CD4-positive, alpha-beta T cell (primary cell): Measurements from ENCODE around the gene NUP188. TPM values are rescaled to one million over a fixed set of nuclear protein-coding genes. Genes with fewer than 3 reads are reported as not detected.

Experiments used
- ATAC-seq: fragments of 200-7000 bp; cut with Tn5 transposase; one replicate; pipeline ENCODE4 v1.10.0; 2022; ENCODE audit warnings: mild to moderate bottlenecking; ENCODE audit not compliant: poor library complexity
- CTCF ChIA-PET: fragments of 350-600 bp; sonication (Branson Sonifier 250); formaldehyde crosslinking; loops from one replicate; lab custom pipeline; 2021; ENCODE audit warnings: antibody characterized with exemption, inconsistent platforms; lab: Charles Lee
- POLR2A ChIA-PET: fragments of 350-600 bp; sonication (Branson Sonifier 250); formaldehyde crosslinking; loops from one replicate; lab custom pipeline; 2021; ENCODE audit warnings: antibody characterized with exemption, inconsistent platforms; lab: Charles Lee
- DNase-seq, 14 experiments: peaks; one replicate each; pipeline ENCODE4 v3.0.0-alpha.2; 2013 to 2020; ENCODE audit warnings: mixed read lengths in 2 of 14
- H3K27ac ChIP-seq, 2 donors: one replicate each; pipeline versions ENCODE4 v1.5.1 to v1.7.0; 2013; ENCODE audit warnings: low read length in 2 of 2, low read depth in 1 of 2, mild to moderate bottlenecking in 1 of 2
- H3K27me3 ChIP-seq, 2 experiments: 1 replicate in 1 of 2; 2 replicates in 1 of 2; pipeline versions ENCODE4 v1.6.1 to v1.7.0; 2013; ENCODE audit warnings: low read length in 2 of 2, control low read depth in 1 of 2, mild to moderate bottlenecking in 1 of 2, moderate library complexity in 1 of 2; ENCODE audit not compliant: insufficient read depth in 2 of 2, control insufficient read depth in 1 of 2
- H3K36me3 ChIP-seq: one replicate; pipeline ENCODE4 v1.6.1; 2013; ENCODE audit warnings: low read length, control low read depth; ENCODE audit not compliant: insufficient read depth
- H3K4me1 ChIP-seq: one replicate; pipeline ENCODE4 v1.6.1; 2013; ENCODE audit warnings: low read length, control low read depth; ENCODE audit not compliant: insufficient read depth
- H3K4me3 ChIP-seq: one replicate; pipeline ENCODE4 v1.5.1; 2013; ENCODE audit warnings: mild to moderate bottlenecking, low read length, moderate library complexity
- H3K9me3 ChIP-seq, 2 experiments: 1 replicate in 1 of 2; 2 replicates in 1 of 2; pipeline versions ENCODE4 v1.6.1 to v1.7.0; 2013; ENCODE audit warnings: low read length in 2 of 2, mild to moderate bottlenecking in 2 of 2, control low read depth in 1 of 2, moderate library complexity in 1 of 2; ENCODE audit not compliant: control insufficient read depth in 1 of 2, insufficient read depth in 1 of 2
- H3K27ac Mint-ChIP-seq: one replicate; pipeline ENCODE4 v1.8.0; 2020; ENCODE audit warnings: mixed read lengths
- H3K27me3 Mint-ChIP-seq: one replicate; pipeline ENCODE4 v1.8.0; 2021; ENCODE audit warnings: mixed read lengths
- H3K36me3 Mint-ChIP-seq: one replicate; pipeline ENCODE4 v1.8.0; 2021; ENCODE audit warnings: low read depth, mixed read lengths
- H3K4me1 Mint-ChIP-seq: one replicate; pipeline ENCODE4 v1.8.0; 2021; ENCODE audit warnings: low read depth, mixed read lengths
- H3K4me3 Mint-ChIP-seq: one replicate; pipeline ENCODE4 v1.8.0; 2020; ENCODE audit warnings: mild to moderate bottlenecking, mixed read lengths
- H3K9me3 Mint-ChIP-seq: one replicate; pipeline ENCODE4 v1.8.0; 2020; ENCODE audit warnings: mixed read lengths
- intact Hi-C, 2 experiments: fragments of 100-400 bp; cut with DNase I in 1 of 2; cut with micrococcal nuclease in 1 of 2; formaldehyde crosslinking; loops; one replicate each; pipeline versions ENCODE4 v1.15.1 to v1.9.0; 2023 to 2025; cut with DNase I, micrococcal nuclease
- total RNA-seq, 174 experiments: library from RNA in 2 of 174; stranded (reverse) in 2 of 174; gene quantifications; one replicate each; pipeline ENCODE4 v1.2.3 and lab custom pipeline; 2021 to 2026
- TF ChIP-seq, protein P1 (sequence below): fragments of 200-600 bp; IDR thresholded peaks from one replicate; pipeline ENCODE4 v1.8.0; 2022; ENCODE audit warnings: antibody characterized with exemption, mild to moderate bottlenecking

Gene NUP188
- total RNA-seq, 2 experiments from 2014 or later = 43.0 to 43.9 TPM

DNA sequence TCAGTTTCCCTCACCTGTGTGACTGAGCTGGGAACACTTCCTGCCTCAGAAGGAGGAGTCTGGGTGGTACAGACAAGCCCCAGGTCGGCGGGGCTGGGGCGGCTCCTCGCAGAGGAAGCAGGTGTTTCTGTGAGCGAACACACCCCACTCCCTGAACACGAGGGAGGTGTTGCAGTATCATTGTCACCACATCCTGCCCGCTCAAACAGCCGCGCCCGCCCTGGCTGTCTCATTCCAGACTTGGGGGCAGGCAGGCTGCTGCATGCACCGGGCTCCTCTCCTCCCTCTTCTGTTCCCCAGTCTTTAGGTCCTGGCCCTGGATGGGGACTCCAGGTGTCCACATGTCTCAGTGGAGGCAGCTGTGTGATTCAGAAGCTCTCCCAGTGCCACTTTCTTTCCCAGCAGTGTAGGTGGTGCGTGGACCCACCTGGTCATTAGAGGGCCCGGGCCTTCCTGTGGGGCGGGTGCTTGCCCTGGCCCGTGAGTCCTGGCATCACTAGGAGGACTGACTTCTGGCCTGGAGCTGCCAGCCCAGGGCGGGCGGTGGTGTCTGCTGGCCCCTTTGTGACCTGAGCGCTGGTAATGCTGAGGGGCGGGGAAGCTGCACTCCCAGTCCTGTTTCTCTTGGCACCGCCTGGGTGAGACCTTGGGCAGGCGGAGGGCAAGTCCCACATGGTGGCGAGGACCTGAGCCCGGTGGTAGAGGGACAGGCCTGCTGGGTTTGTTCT, 45.0 kb upstream of the NUP188 start:
- Mint-ChIP-seq H3K36me3 (peaks cover 37% of the 10 kb centered on the region), H3K4me3 (peak overlapping the region; percentile 81), H3K27ac (peak overlapping the region; percentile 95), H3K9me3 (no peaks in the 10 kb centered on the region), H3K27me3 (no peaks in the 10 kb centered on the region), H3K4me1 (peaks cover 74% of the 10 kb centered on the region)
- peak; percentile 93 for ATAC-seq
- ChIA-PET CTCF (interaction anchor here (1.1 kb wide), 1 partner anchor 26 kb away, joined by 3 read pairs; no protein-coding TSS in a partner anchor), POLR2A (interaction anchor here (0.7 to 4.3 kb wide), 16 partner anchors 9 to 398 kb away, joined by 3 to 35 read pairs (median 3); partner anchors contain the start of genes ENDOG, KYAT1, LRRC8A and MIGA2)
- intact Hi-C loops = loop anchor here (1.0 to 2.0 kb wide), 3 partner anchors 20 to 84 kb away; partner anchors contain the start of genes LRRC8A (in 2 of the 2) and ENDOG (in 1 of the 2)
- Histone ChIP-seq H3K4me1 (peaks cover 82% of the 10 kb centered on the region), H3K36me3 (peaks cover 11% of the 10 kb centered on the region), H3K4me3 (peak overlapping the region; percentile 45), H3K27ac (peak overlapping the region; percentile 95 to 96), H3K27me3 (no peaks in the 10 kb centered on the region), H3K9me3 (no peaks in the 10 kb centered on the region)
- TF ChIP-seq, protein P1, sequence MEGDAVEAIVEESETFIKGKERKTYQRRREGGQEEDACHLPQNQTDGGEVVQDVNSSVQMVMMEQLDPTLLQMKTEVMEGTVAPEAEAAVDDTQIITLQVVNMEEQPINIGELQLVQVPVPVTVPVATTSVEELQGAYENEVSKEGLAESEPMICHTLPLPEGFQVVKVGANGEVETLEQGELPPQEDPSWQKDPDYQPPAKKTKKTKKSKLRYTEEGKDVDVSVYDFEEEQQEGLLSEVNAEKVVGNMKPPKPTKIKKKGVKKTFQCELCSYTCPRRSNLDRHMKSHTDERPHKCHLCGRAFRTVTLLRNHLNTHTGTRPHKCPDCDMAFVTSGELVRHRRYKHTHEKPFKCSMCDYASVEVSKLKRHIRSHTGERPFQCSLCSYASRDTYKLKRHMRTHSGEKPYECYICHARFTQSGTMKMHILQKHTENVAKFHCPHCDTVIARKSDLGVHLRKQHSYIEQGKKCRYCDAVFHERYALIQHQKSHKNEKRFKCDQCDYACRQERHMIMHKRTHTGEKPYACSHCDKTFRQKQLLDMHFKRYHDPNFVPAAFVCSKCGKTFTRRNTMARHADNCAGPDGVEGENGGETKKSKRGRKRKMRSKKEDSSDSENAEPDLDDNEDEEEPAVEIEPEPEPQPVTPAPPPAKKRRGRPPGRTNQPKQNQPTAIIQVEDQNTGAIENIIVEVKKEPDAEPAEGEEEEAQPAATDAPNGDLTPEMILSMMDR = no peak
- peak; percentile 79 to 95 (median 90) for DNase-seq

DNA sequence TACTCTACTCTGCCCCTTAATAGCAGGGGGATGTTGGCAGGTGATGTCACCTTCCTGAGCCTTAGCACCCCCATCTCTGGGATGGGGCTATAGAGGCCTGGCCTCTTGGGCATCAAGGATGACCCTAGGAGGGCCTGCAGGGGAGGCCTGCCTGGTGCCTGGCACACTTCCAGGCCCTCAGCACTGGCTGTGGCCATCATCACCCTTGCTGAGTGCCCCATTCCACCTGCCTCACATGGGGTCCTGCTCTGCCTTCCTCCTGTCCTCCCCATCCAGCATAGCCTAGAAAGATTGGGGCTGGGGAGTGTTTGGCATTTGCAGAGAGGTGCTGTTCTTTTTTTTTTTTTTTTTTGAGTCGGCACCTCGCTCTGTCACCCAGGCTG, 44.4 kb upstream of the NUP188 start:
- H3K4me1 ChIP-seq = peaks cover 77% of the 10 kb centered on the region
- ATAC-seq (no peak), DNase-seq (no peak)
- H3K27ac ChIP-seq = peak overlapping the region; percentile 95 to 96
- Mint-ChIP-seq H3K27me3 (no peaks in the 10 kb centered on the region), H3K9me3 (no peaks in the 10 kb centered on the region), H3K4me3 (peak overlapping the region; percentile 81), H3K27ac (peak overlapping the region; percentile 95), H3K36me3 (peaks cover 38% of the 10 kb centered on the region), H3K4me1 (peaks cover 71% of the 10 kb centered on the region)
- TF ChIP-seq, protein P1 = no peak
- H3K9me3 ChIP-seq = no peaks in the 10 kb centered on the region
- H3K36me3 ChIP-seq = peaks cover 16% of the 10 kb centered on the region
- ChIA-PET POLR2A (interaction anchor here (0.7 to 4.3 kb wide), 9 partner anchors 10 to 179 kb away, joined by 3 to 35 read pairs (median 3); partner anchors contain the start of genes ENDOG, KYAT1, LRRC8A and MIGA2), CTCF (interaction anchor here (1.1 kb wide), 1 partner anchor 25 kb away, joined by 3 read pairs; no protein-coding TSS in a partner anchor)
- intact Hi-C loops = loop anchor here in 1 of 2 experiments (2.0 kb wide), 1 partner anchor 40 kb away; no protein-coding TSS in a partner anchor
- no peaks in the 10 kb centered on the region for H3K27me3 ChIP-seq
- H3K4me3 ChIP-seq = peak overlapping the region; percentile 45

DNA sequence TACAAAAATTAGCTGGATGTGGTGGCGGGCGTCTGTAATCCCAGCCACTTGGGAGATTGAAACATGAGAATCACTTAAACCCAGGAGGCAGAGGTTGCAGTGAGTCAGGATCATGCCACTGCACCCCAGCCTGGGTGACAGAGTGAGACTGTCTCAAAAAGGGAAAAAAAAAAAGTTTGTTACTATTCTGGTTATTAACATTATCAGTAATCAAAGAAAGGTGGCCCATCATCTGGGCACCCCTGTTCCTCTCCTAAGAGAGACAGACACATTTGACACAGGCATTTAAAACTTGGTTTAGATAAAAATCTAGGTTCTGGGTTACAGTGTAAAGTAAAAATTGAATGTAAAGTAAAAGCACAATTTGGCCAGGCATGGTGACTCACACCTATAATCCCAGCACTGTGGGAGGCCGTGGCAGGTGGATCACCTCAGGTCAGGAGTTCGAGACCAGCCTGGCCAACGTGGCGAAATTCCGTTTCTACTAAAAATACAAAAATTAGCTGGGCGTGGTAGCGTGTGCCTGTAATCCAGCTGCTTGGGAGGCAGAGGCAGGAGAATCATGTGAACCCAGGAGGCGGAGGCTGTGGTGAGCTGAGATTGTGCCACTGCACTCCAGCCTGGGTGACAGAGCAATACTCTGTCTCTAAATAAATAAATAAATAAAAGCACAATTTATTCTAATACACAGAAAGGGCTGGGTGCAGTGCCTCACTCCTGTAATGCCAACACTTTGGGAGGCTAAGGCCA, 43.5 kb upstream of the NUP188 start:
- Histone ChIP-seq H3K4me3 (no peak overlapping the region), H3K4me1 (peaks cover 69% of the 10 kb centered on the region), H3K9me3 (no peaks in the 10 kb centered on the region), H3K27me3 (no peaks in the 10 kb centered on the region), H3K27ac (peak overlapping the region; percentile 65 to 96), H3K36me3 (peaks cover 23% of the 10 kb centered on the region)
- intact Hi-C loops = loop anchor here in 1 of 2 experiments (2.0 kb wide), 1 partner anchor 41 kb away; no protein-coding TSS in a partner anchor
- TF ChIP-seq, protein P1 = no peak
- Mint-ChIP-seq H3K4me1 (peaks cover 61% of the 10 kb centered on the region), H3K27me3 (no peaks in the 10 kb centered on the region), H3K4me3 (peak overlapping the region; percentile 20), H3K9me3 (no peaks in the 10 kb centered on the region), H3K27ac (peak overlapping the region; percentile 95), H3K36me3 (peaks cover 42% of the 10 kb centered on the region)
- no peak for ATAC-seq
- POLR2A ChIA-PET = interaction anchor here (2.1 to 4.3 kb wide), 2 partner anchors 22 to 86 kb away, joined by 11 to 35 read pairs; partner anchors contain the start of genes ENDOG, KYAT1 and LRRC8A
- CTCF ChIA-PET = no interaction called here
- DNase-seq = peak in 1 of 14 experiments; percentile 31
